Measurements from ENCODE around the gene KIRREL1.
"Not testable (repeated sequence)": the region's sequence is repeated elsewhere in the genome, so short reads cannot be mapped to it uniquely, and the experiment has no call there.

KIRREL1 gene

GRCh38 chr1:158126425-158126824 is 133.0 kb downstream of the KIRREL1 start:
- no peak for TF ChIP-seq ZNF70 (CRISPR knock-in tag; IDR thresholded peaks at IDR 0.05)
- TF ChIP-seq POU6F1 (CRISPR knock-in tag; IDR thresholded peaks at IDR 0.05; ENCODE audit: borderline replicate concordance, low read depth) = no peak
- TF ChIP-seq CREB5 (CRISPR knock-in tag; IDR thresholded peaks at IDR 0.05; ENCODE audit: low read depth) = no peak
- TF ChIP-seq PPARA (CRISPR knock-in tag; IDR thresholded peaks at IDR 0.05; ENCODE audit: borderline replicate concordance) = no peak
- no peak for TF ChIP-seq PATZ1 (CRISPR knock-in tag; IDR thresholded peaks at IDR 0.05; ENCODE audit: borderline replicate concordance)
- TF ChIP-seq SNAI2 (CRISPR knock-in tag; IDR thresholded peaks at IDR 0.05) = no peak
- no peak for TF ChIP-seq TCF4 (CRISPR knock-in tag; IDR thresholded peaks at IDR 0.05; ENCODE audit: borderline replicate concordance)
- no peak for TF ChIP-seq ARNTL (CRISPR knock-in tag; IDR thresholded peaks at IDR 0.05; ENCODE audit: borderline replicate concordance, low read depth)
- no peak for TF ChIP-seq BACH2 (CRISPR knock-in tag; IDR thresholded peaks at IDR 0.05; ENCODE audit: borderline replicate concordance)
- no peak for TF ChIP-seq ZFP30 (CRISPR knock-in tag; IDR thresholded peaks at IDR 0.05)
- no peak for TF ChIP-seq ZC3H10 (CRISPR knock-in tag; IDR thresholded peaks at IDR 0.05)
- TF ChIP-seq ZFP3 (CRISPR knock-in tag; IDR thresholded peaks at IDR 0.05) = no peak
- ATAC-seq = no peak

- ATAC-seq = not testable (repeated sequence)
Measured at GRCh38 chr1:158128531-158128930, 135.1 kb downstream of the KIRREL1 start.

GRCh38 chr1:158131217-158131616 is 137.8 kb downstream of the KIRREL1 start:
- TF ChIP-seq ZC3H10 (CRISPR knock-in tag; IDR thresholded peaks at IDR 0.05) (no peak), BACH2 (CRISPR knock-in tag; IDR thresholded peaks at IDR 0.05; ENCODE audit: borderline replicate concordance) (no peak), ZNF8 (CRISPR knock-in tag; IDR thresholded peaks at IDR 0.05) (no peak), OSR1 (CRISPR knock-in tag; IDR thresholded peaks at IDR 0.05) (no peak)
- ATAC-seq = no peak

- no peak for TF ChIP-seq ZNF565 (CRISPR knock-in tag; conservative IDR thresholded peaks at IDR 0.05; ENCODE audit: low read depth)
- no peak for TF ChIP-seq CSDC2 (CRISPR knock-in tag; IDR thresholded peaks at IDR 0.05)
- no peak for TF ChIP-seq ESRRG (CRISPR knock-in tag; IDR thresholded peaks at IDR 0.05)
- no peak for TF ChIP-seq ZNF70 (CRISPR knock-in tag; IDR thresholded peaks at IDR 0.05)
- TF ChIP-seq ZFP30 (CRISPR knock-in tag; IDR thresholded peaks at IDR 0.05) = no peak
- no peak for TF ChIP-seq TSHZ2 (CRISPR knock-in tag; IDR thresholded peaks at IDR 0.05)
- ATAC-seq = no peak
Measured at GRCh38 chr1:158140764-158141192, 147.3 kb downstream of the KIRREL1 start.

GRCh38 chr1:158145173-158145719 is 151.8 kb downstream of the KIRREL1 start:
- peak; percentile 40 for ATAC-seq
- TF ChIP-seq ZFP3 (CRISPR knock-in tag; IDR thresholded peaks at IDR 0.05) = no peak
- no peak for TF ChIP-seq ZNF70 (CRISPR knock-in tag; IDR thresholded peaks at IDR 0.05)
- no peak for TF ChIP-seq ZFP30 (CRISPR knock-in tag; IDR thresholded peaks at IDR 0.05)
- TF ChIP-seq CREB5 (CRISPR knock-in tag; IDR thresholded peaks at IDR 0.05; ENCODE audit: low read depth) = no peak
- TF ChIP-seq TOX (CRISPR knock-in tag; IDR thresholded peaks at IDR 0.05; ENCODE audit: borderline replicate concordance) = no peak
- no peak for TF ChIP-seq SNAI2 (CRISPR knock-in tag; IDR thresholded peaks at IDR 0.05)
- TF ChIP-seq OSR1 (CRISPR knock-in tag; IDR thresholded peaks at IDR 0.05) = no peak
- TF ChIP-seq ZNF565 (CRISPR knock-in tag; conservative IDR thresholded peaks at IDR 0.05; ENCODE audit: low read depth) = no peak
- no peak for TF ChIP-seq CSRNP3 (CRISPR knock-in tag; IDR thresholded peaks at IDR 0.05)
- TF ChIP-seq ZC3H10 (CRISPR knock-in tag; IDR thresholded peaks at IDR 0.05) = no peak
- TF ChIP-seq CSDC2 (CRISPR knock-in tag; IDR thresholded peaks at IDR 0.05) = no peak
- no peak for TF ChIP-seq ISL1 (CRISPR knock-in tag; IDR thresholded peaks at IDR 0.05)
- no peak for TF ChIP-seq GLIS3 (CRISPR knock-in tag; IDR thresholded peaks at IDR 0.05)
